Stimulated activated memory B cell treated with anti-CD40 and anti-IgM and Interleukin-4, amounts not matched to agents 10 μg/mL and 1 μg/mL and 100 μg/mL, for 72 hours (primary cell): ENCODE results near the gene SDCBP2.

Experiments used
- ATAC-seq: fragments of 150-1000 bp; cut with Tn5 transposase; 2 replicates; pipeline ENCODE4 v1.10.0; 2021
- H3K27ac Mint-ChIP-seq: one replicate; pipeline ENCODE4 v1.8.0; 2022; ENCODE audit warnings: mild to moderate bottlenecking, mixed read lengths
- H3K27me3 Mint-ChIP-seq: one replicate; pipeline ENCODE4 v1.8.0; 2022; ENCODE audit warnings: mixed read lengths
- H3K36me3 Mint-ChIP-seq: one replicate; pipeline ENCODE4 v1.8.0; 2022; ENCODE audit warnings: mixed read lengths
- H3K4me1 Mint-ChIP-seq: one replicate; pipeline ENCODE4 v1.8.0; 2022; ENCODE audit warnings: mixed read lengths
- H3K4me3 Mint-ChIP-seq: one replicate; pipeline ENCODE4 v1.8.0; 2022; ENCODE audit warnings: mild to moderate bottlenecking, moderate library complexity, mixed read lengths
- H3K9me3 Mint-ChIP-seq: one replicate; pipeline ENCODE4 v1.8.0; 2022; ENCODE audit warnings: mixed read lengths

SDCBP2 gene

DNA sequence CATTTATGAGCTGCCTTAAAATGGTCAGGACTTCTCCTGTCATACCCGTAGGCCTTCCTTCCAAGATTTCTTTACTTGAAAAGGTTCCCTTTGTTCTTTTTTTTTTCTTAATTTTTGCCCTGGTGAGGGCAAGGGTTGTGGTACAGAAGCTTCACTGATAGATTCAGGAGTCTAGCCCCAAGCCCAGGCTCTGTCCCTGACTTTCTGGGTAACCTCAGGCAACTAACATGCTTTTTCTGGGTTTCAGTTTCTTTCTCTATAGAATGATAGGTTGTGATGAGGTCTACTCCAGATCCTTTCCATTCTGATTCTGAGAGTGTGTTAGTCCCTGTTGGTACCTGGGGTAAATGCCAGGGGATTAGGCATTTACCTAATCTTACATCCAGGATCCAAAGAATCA, 41.6 kb downstream of the SDCBP2 start:
- H3K4me1 Mint-ChIP-seq: no peaks in the 10 kb centered on the region
- no peak overlapping the region for H3K27ac Mint-ChIP-seq
- H3K9me3 Mint-ChIP-seq: no peaks in the 10 kb centered on the region
- H3K36me3 Mint-ChIP-seq: no peaks in the 10 kb centered on the region
- no peaks in the 10 kb centered on the region for H3K27me3 Mint-ChIP-seq
- no peak overlapping the region for H3K4me3 Mint-ChIP-seq
- no peak for ATAC-seq

DNA sequence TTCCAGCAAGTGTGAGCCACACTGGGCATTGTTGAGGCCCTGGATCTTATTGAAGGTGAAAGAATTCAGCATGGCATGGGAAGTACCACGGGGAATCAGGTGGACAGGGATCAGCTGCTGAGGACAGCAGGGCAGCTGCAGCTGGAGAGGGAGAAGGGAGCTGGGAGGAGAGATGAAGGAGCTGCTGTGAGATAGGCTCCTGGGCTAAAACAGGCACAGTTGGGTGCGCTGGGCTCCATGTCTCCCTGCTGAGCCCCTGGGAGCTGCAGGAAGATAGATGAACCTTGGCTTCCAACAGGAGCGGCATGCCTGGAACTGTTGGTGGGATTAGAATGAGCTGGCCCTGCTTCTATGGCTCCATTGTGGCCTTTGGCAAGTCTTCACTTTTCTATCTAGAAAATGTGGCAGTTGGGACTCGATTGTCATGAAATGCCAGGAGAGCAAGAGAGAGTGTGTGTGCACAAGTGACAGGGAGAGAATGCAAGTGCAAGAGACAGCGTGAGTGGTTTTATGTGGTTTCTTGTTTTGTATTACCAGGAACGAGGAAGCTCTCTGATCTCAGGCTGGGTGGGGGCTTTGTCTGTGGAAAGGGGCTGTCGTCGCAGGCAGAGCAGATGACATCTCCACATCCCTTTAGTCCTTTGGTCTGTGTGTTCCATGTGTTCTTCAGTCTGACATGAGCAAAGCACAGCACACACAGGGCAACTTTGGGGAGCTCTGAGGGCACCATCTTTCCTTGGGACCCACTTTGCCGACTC, 42.5 kb downstream of the SDCBP2 start:
- no peak overlapping the region for H3K4me3 Mint-ChIP-seq
- H3K4me1 Mint-ChIP-seq: no peaks in the 10 kb centered on the region
- no peaks in the 10 kb centered on the region for H3K27me3 Mint-ChIP-seq
- no peaks in the 10 kb centered on the region for H3K36me3 Mint-ChIP-seq
- ATAC-seq: no peak
- H3K27ac Mint-ChIP-seq: no peak overlapping the region
- no peaks in the 10 kb centered on the region for H3K9me3 Mint-ChIP-seq

GRCh38 chr20:1283522-1284510, 45.1 kb downstream of the SDCBP2 start:
- Mint-ChIP-seq H3K4me3 (no peak overlapping the region), H3K27ac (no peak overlapping the region), H3K4me1 (no peaks in the 10 kb centered on the region), H3K27me3 (no peaks in the 10 kb centered on the region), H3K36me3 (no peaks in the 10 kb centered on the region), H3K9me3 (no peaks in the 10 kb centered on the region)
- ATAC-seq: no peak

- H3K9me3 Mint-ChIP-seq: no peaks in the 10 kb centered on the region
- H3K27ac Mint-ChIP-seq: no peak overlapping the region
- ATAC-seq: no peak
- H3K4me3 Mint-ChIP-seq: no peak overlapping the region
- H3K36me3 Mint-ChIP-seq: no peaks in the 10 kb centered on the region
- H3K27me3 Mint-ChIP-seq: no peaks in the 10 kb centered on the region
- no peaks in the 10 kb centered on the region for H3K4me1 Mint-ChIP-seq
These were observed 46.0 kb downstream of the SDCBP2 start for GRCh38 chr20:1282966-1283365.

DNA sequence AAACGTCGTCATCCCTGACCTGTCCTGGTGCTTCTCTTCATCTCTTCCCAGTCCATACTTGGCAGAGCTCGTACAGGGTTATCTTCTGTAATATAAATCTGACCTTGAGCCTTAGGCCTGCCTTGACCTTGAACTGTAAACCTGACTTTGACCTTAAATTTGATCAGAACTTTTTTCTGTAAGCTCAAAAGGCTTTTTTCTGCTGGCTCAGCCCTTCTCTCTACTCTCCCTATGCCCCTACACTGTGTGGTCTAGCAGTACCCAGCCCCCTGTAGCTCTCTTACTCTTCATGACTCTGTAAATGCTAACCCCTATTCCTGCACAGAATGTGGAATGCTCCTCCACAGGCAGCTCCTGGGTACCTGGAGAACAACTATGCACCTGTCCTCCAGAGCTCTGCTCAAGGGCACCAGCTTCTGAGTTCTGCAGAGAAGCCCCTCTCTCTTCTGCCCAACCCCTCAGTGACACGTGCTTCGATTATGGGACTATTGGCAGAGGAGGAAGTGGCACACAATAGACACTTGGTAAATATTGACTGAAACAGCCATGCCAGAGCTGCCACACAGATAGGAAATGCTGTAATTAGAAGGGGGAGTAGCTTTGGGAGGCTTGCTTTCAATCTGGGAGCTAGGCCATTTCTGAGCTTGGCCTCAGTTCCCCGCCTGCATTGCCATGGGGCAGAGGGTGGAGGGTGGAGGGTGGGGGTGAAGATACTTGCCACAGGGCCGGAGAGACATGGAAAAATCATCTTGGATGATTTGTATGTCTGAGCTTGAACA, 47.5 kb downstream of the SDCBP2 start:
- H3K27me3 Mint-ChIP-seq: no peaks in the 10 kb centered on the region
- H3K36me3 Mint-ChIP-seq: no peaks in the 10 kb centered on the region
- H3K9me3 Mint-ChIP-seq: no peaks in the 10 kb centered on the region
- no peak overlapping the region for H3K27ac Mint-ChIP-seq
- H3K4me3 Mint-ChIP-seq: no peak overlapping the region
- H3K4me1 Mint-ChIP-seq: no peaks in the 10 kb centered on the region
- no peak for ATAC-seq

GRCh38 chr20:1280195-1281102, 48.5 kb downstream of the SDCBP2 start:
- Mint-ChIP-seq H3K4me3 (no peak overlapping the region), H3K9me3 (no peaks in the 10 kb centered on the region), H3K27ac (no peak overlapping the region), H3K27me3 (no peaks in the 10 kb centered on the region), H3K36me3 (no peaks in the 10 kb centered on the region), H3K4me1 (no peaks in the 10 kb centered on the region)
- ATAC-seq: no peak

DNA sequence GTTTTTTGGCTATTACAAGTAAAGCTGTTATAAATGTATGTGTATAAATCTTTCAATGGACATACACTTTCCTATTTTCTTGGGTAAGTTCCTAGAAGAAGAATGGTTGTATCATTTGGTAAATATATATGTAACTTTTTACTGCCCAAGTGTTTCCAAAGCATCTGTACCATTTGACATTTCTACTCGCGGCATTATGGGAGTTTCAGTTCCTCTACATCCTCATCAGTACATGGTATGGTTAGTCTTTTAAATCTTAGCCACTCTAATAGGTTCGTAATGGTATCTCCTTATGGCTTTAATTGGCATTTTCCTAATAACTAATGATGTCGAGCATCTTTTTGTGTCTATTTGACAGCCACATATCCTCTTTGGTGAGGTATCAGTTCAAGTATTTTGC, 49.9 kb downstream of the SDCBP2 start:
- H3K4me1 Mint-ChIP-seq: no peaks in the 10 kb centered on the region
- no peaks in the 10 kb centered on the region for H3K36me3 Mint-ChIP-seq
- H3K27ac Mint-ChIP-seq: no peak overlapping the region
- H3K9me3 Mint-ChIP-seq: no peaks in the 10 kb centered on the region
- ATAC-seq: no peak
- no peak overlapping the region for H3K4me3 Mint-ChIP-seq
- H3K27me3 Mint-ChIP-seq: no peaks in the 10 kb centered on the region

- Mint-ChIP-seq H3K27me3 (no peaks in the 10 kb centered on the region), H3K27ac (no peak overlapping the region), H3K4me3 (no peak overlapping the region), H3K4me1 (no peaks in the 10 kb centered on the region), H3K36me3 (no peaks in the 10 kb centered on the region), H3K9me3 (no peaks in the 10 kb centered on the region)
- no peak for ATAC-seq
These were observed 51.2 kb downstream of the SDCBP2 start for GRCh38 chr20:1277529-1278322.

DNA sequence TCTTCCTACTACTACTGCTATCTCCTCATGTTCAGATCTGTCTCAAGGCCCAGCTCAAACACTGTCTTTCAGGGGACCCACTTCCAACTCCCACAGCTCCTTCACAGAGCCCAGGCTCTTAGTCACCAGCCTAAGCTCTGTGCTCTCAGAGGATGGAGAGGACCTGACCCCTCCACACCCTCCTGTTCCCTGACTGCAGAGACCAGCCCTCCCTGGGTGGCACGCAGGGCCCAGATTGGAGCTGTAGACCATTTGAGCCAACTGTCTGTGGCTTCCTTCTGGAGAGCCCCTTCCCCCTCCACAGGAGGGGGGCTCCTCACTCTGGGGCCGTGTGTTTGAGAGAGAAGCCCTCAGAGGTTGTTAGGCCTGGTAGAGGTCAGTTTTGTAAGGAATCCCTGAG, 53.0 kb downstream of the SDCBP2 start:
- H3K27me3 Mint-ChIP-seq: no peaks in the 10 kb centered on the region
- no peaks in the 10 kb centered on the region for H3K36me3 Mint-ChIP-seq
- H3K4me1 Mint-ChIP-seq: no peaks in the 10 kb centered on the region
- H3K27ac Mint-ChIP-seq: no peak overlapping the region
- peak; percentile 51 for ATAC-seq
- H3K9me3 Mint-ChIP-seq: no peaks in the 10 kb centered on the region
- H3K4me3 Mint-ChIP-seq: no peak overlapping the region

DNA sequence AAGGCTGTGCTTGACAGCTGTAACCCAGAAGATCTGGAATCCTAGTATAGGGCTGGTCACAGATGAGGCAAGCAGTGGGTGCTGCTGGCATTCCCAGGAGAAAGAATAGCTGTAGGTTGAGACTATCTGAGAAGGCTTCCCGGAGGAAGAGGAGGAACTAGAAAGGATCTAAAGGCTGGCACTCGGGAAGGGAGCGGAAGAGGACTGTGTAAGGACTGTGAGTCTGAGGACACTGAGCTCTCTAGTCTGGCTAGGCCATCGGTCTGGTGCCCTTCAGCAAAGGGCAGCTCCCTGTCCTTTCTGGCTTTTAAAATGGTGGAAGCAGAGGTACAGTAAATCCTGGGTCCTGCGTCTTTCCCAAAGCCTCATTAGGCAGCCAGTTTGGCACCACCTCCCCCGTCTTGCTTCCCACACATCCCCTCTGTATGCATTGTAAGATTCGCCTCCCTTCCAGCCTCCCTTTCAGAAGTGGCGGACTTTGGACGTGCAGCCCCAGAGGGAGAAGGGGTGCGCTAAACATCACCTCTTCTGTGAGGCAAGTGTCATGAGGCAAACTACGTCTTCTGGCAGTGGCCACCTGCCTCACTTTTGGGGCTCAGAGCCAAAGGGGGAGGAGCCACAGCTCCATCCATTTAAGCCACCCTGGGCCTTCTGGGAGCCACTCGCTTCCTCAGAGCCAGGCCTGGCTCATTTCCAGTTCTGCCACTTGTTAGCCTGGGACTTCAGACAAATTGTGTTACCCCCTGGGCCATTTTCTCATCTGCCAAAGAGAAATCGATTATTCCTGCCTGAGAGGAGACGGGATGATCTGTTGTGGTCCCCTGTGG, 54.2 kb downstream of the SDCBP2 start:
- no peaks in the 10 kb centered on the region for H3K36me3 Mint-ChIP-seq
- no peak overlapping the region for H3K27ac Mint-ChIP-seq
- H3K4me3 Mint-ChIP-seq: no peak overlapping the region

DNA sequence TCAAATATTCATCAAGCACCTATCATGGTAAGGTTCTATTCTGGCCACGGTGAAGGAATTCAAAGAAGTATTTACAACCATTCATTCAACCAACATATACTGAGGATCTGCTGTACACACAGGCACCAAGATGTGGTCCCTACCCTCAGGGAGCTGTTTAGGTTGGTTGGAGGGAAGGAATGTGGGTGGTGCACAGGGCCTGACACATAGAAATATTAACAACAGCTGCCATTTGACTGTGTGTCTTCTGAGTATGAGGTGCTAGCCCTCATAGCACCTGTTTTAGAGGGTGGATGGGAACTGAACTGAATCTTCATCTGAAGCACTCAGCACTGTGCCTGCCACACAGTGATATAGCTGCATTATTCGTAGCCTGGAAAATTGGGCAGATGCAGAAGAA, 55.6 kb downstream of the SDCBP2 start:
- Mint-ChIP-seq H3K36me3 (no peaks in the 10 kb centered on the region), H3K4me3 (no peak overlapping the region), H3K27ac (no peak overlapping the region)

More for the DNA sequence above, 54.2 kb downstream of the SDCBP2 start:
- no peak for ATAC-seq
- Mint-ChIP-seq H3K9me3 (no peaks in the 10 kb centered on the region), H3K4me1 (no peaks in the 10 kb centered on the region), H3K27me3 (no peaks in the 10 kb centered on the region)

GRCh38 chr20:1272368-1273100, 56.4 kb downstream of the SDCBP2 start:
- no peak for ATAC-seq
- Mint-ChIP-seq H3K9me3 (no peaks in the 10 kb centered on the region), H3K4me3 (no peak overlapping the region), H3K4me1 (no peaks in the 10 kb centered on the region), H3K36me3 (no peaks in the 10 kb centered on the region), H3K27me3 (no peaks in the 10 kb centered on the region), H3K27ac (no peak overlapping the region)

More for the DNA sequence above, 55.6 kb downstream of the SDCBP2 start:
- no peaks in the 10 kb centered on the region for H3K9me3 Mint-ChIP-seq
- no peak for ATAC-seq
- H3K4me1 Mint-ChIP-seq: no peaks in the 10 kb centered on the region
- H3K27me3 Mint-ChIP-seq: no peaks in the 10 kb centered on the region

DNA sequence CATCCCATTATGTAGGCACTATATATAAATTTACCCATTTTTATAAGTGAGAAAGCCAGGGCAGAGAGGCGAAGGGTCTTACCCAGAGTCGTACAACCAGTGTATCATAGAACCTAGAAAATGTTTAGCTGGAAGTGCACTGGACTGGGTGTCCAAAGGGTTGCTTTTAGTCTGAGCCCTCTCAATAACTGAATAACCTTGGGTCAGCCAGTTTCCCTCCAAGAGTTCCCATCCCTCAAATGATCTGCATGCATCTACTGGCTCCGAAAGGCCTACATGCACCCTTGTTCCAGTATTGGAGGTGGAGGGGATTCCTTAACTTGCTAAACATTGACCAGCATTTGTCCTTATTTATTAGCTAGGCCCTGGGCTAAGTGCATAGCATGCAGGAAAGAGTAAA, 59.1 kb downstream of the SDCBP2 start:
- Mint-ChIP-seq H3K36me3 (no peaks in the 10 kb centered on the region), H3K4me3 (no peak overlapping the region), H3K4me1 (peaks cover 18% of the 10 kb centered on the region), H3K9me3 (no peaks in the 10 kb centered on the region), H3K27me3 (no peaks in the 10 kb centered on the region), H3K27ac (no peak overlapping the region)
- no peak for ATAC-seq
